Measurements from ENCODE around the gene SAG. TPM values are rescaled to one million over a fixed set of nuclear protein-coding genes. Genes with fewer than 3 reads are reported as not detected.

The SAG gene
- total and polyA plus RNA-seq, 2 experiments from 2014 or later, result not detected

DNA sequence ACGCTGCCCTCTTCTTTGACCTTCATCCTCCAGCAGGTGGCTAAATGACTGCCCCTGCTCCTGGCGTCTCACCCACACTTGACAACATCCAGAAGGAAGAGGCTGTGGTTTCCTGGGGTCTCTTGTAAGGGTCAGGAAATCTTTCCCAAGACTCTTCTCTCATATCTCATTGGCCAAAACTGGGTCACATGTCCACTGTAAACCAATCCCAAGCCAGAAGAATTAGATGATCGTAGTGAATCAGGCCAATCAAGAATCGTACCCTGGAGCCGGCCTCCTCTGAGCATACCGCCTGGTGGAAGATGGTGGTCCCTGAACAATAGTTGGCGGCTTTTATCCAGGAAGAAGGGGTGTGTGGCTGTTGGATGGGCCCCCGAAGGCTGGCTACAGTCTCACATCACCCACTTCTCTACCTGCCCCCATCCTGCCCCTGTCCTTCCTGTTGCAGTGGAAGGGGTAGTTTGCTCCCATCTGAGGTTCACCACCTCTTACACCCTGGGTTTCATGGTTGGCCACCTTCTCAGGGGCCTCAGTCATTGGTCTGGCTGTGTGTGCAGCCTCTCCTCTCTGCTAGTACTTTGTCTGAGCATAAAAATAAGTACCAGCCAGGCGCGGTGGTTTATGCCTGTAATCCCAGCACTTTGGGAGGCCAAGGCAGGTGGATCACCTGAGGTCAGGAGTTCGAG, 3.8 kb downstream of the SAG start (continued):
- TF ChIP-seq, protein P1, sequence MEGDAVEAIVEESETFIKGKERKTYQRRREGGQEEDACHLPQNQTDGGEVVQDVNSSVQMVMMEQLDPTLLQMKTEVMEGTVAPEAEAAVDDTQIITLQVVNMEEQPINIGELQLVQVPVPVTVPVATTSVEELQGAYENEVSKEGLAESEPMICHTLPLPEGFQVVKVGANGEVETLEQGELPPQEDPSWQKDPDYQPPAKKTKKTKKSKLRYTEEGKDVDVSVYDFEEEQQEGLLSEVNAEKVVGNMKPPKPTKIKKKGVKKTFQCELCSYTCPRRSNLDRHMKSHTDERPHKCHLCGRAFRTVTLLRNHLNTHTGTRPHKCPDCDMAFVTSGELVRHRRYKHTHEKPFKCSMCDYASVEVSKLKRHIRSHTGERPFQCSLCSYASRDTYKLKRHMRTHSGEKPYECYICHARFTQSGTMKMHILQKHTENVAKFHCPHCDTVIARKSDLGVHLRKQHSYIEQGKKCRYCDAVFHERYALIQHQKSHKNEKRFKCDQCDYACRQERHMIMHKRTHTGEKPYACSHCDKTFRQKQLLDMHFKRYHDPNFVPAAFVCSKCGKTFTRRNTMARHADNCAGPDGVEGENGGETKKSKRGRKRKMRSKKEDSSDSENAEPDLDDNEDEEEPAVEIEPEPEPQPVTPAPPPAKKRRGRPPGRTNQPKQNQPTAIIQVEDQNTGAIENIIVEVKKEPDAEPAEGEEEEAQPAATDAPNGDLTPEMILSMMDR (conservative IDR thresholded peaks at IDR 0.05; ENCODE audit: low read depth in 2 of 2), result no peak

DNA sequence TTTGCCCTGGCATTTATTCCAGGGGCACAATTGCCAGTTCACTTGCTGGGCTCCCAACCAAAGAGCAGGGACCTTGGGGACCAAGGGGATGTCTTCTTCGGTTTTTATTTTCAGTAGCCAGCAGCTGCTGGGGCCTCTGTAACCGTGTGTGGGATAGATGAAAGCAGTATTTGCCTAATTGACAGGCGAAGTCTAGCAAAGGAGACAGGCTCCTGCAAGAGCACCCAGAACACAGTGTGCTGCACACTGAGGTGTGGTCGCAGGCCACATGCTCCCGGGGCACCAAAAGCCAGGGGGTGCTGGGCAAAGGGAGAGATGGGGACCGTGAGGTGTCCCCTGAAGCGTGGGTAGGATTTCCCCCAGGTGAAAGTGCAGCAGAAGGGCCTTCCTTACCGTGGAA, 5.3 kb downstream of the SAG start:
- no peaks in the 10 kb centered on the region for H3K79me2 ChIP-seq (replicated peaks; ENCODE audit: insufficient read depth)
- H3K27ac ChIP-seq (ENCODE audit: low read depth), result no peak overlapping the region
- Mint-ChIP-seq H3K4me1 (no peaks in the 10 kb centered on the region), H3K27me3 (ENCODE audit: insufficient read depth, low read depth, poor library complexity) (no peaks in the 10 kb centered on the region), H3K27ac (no peak overlapping the region; the same call in 1 of the 2 replicates), H3K36me3 (ENCODE audit: low read depth) (no peaks in the 10 kb centered on the region), H3K4me3 (no peak overlapping the region), H3K9me3 (no peaks in the 10 kb centered on the region)
- H3K4me2 ChIP-seq, result no peak overlapping the region
- no peaks in the 10 kb centered on the region for H3K36me3 ChIP-seq (ENCODE audit: insufficient read depth)
- H2AFZ ChIP-seq, result 0 out of 2 replicates have a peak overlapping the region, but pooled peaks have one; percentile 32
- H3K27me3 ChIP-seq (ENCODE audit: insufficient read depth), result no peaks in the 10 kb centered on the region
- DNase-seq (ENCODE audit: low spot score) (no peak), ATAC-seq (no peak)
- H3K4me1 ChIP-seq (ENCODE audit: insufficient read depth), result no peaks in the 10 kb centered on the region
- no peak overlapping the region for H3K4me3 ChIP-seq
- H4K20me1 ChIP-seq (replicated peaks; ENCODE audit: insufficient read depth), result no peaks in the 10 kb centered on the region
- H3F3A ChIP-seq (replicated peaks; ENCODE audit: low read depth), result no peaks in the 10 kb centered on the region
- no peaks in the 10 kb centered on the region for H3K9me2 ChIP-seq (ENCODE audit: insufficient read depth)
- TF ChIP-seq, protein P1 (conservative IDR thresholded peaks at IDR 0.05; ENCODE audit: low read depth in 2 of 2), result no peak
- TF ChIP-seq, protein P2, sequence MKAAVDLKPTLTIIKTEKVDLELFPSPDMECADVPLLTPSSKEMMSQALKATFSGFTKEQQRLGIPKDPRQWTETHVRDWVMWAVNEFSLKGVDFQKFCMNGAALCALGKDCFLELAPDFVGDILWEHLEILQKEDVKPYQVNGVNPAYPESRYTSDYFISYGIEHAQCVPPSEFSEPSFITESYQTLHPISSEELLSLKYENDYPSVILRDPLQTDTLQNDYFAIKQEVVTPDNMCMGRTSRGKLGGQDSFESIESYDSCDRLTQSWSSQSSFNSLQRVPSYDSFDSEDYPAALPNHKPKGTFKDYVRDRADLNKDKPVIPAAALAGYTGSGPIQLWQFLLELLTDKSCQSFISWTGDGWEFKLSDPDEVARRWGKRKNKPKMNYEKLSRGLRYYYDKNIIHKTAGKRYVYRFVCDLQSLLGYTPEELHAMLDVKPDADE (IDR thresholded peaks at IDR 0.05), result no peak
- TF ChIP-seq NANOG (IDR thresholded peaks at IDR 0.05; ENCODE audit: borderline replicate concordance) (no peak), ZNF114 (CRISPR knock-in tag; IDR thresholded peaks at IDR 0.05) (no peak), EZH2phosphoT487 (IDR thresholded peaks at IDR 0.05; ENCODE audit: unreplicated experiment) (no peak), JUNB (IDR thresholded peaks at IDR 0.05; ENCODE audit: unreplicated experiment) (no peak), POLR2AphosphoS5 (IDR thresholded peaks at IDR 0.05; ENCODE audit: low read depth) (no peak)
- TF ChIP-seq, protein P3, sequence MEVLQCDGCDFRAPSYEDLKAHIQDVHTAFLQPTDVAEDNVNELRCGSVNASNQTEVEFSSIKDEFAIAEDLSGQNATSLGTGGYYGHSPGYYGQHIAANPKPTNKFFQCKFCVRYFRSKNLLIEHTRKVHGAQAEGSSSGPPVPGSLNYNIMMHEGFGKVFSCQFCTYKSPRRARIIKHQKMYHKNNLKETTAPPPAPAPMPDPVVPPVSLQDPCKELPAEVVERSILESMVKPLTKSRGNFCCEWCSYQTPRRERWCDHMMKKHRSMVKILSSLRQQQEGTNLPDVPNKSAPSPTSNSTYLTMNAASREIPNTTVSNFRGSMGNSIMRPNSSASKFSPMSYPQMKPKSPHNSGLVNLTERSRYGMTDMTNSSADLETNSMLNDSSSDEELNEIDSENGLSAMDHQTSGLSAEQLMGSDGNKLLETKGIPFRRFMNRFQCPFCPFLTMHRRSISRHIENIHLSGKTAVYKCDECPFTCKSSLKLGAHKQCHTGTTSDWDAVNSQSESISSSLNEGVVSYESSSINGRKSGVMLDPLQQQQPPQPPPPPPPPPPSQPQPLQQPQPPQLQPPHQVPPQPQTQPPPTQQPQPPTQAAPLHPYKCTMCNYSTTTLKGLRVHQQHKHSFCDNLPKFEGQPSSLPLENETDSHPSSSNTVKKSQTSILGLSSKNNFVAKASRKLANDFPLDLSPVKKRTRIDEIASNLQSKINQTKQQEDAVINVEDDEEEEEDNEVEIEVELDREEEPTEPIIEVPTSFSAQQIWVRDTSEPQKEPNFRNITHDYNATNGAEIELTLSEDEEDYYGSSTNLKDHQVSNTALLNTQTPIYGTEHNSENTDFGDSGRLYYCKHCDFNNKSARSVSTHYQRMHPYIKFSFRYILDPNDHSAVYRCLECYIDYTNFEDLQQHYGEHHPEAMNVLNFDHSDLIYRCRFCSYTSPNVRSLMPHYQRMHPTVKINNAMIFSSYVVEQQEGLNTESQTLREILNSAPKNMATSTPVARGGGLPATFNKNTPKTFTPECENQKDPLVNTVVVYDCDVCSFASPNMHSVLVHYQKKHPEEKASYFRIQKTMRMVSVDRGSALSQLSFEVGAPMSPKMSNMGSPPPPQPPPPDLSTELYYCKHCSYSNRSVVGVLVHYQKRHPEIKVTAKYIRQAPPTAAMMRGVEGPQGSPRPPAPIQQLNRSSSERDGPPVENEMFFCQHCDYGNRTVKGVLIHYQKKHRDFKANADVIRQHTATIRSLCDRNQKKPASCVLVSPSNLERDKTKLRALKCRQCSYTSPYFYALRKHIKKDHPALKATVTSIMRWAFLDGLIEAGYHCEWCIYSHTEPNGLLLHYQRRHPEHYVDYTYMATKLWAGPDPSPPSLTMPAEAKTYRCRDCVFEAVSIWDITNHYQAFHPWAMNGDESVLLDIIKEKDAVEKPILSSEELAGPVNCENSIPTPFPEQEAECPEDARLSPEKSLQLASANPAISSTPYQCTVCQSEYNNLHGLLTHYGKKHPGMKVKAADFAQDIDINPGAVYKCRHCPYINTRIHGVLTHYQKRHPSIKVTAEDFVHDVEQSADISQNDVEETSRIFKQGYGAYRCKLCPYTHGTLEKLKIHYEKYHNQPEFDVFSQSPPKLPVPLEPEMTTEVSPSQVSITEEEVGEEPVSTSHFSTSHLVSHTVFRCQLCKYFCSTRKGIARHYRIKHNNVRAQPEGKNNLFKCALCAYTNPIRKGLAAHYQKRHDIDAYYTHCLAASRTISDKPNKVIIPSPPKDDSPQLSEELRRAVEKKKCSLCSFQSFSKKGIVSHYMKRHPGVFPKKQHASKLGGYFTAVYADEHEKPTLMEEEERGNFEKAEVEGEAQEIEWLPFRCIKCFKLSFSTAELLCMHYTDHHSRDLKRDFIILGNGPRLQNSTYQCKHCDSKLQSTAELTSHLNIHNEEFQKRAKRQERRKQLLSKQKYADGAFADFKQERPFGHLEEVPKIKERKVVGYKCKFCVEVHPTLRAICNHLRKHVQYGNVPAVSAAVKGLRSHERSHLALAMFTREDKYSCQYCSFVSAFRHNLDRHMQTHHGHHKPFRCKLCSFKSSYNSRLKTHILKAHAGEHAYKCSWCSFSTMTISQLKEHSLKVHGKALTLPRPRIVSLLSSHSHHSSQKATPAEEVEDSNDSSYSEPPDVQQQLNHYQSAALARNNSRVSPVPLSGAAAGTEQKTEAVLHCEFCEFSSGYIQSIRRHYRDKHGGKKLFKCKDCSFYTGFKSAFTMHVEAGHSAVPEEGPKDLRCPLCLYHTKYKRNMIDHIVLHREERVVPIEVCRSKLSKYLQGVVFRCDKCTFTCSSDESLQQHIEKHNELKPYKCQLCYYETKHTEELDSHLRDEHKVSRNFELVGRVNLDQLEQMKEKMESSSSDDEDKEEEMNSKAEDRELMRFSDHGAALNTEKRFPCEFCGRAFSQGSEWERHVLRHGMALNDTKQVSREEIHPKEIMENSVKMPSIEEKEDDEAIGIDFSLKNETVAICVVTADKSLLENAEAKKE (CRISPR knock-in tag; IDR thresholded peaks at IDR 0.05), result no peak
- TF ChIP-seq, protein P4, sequence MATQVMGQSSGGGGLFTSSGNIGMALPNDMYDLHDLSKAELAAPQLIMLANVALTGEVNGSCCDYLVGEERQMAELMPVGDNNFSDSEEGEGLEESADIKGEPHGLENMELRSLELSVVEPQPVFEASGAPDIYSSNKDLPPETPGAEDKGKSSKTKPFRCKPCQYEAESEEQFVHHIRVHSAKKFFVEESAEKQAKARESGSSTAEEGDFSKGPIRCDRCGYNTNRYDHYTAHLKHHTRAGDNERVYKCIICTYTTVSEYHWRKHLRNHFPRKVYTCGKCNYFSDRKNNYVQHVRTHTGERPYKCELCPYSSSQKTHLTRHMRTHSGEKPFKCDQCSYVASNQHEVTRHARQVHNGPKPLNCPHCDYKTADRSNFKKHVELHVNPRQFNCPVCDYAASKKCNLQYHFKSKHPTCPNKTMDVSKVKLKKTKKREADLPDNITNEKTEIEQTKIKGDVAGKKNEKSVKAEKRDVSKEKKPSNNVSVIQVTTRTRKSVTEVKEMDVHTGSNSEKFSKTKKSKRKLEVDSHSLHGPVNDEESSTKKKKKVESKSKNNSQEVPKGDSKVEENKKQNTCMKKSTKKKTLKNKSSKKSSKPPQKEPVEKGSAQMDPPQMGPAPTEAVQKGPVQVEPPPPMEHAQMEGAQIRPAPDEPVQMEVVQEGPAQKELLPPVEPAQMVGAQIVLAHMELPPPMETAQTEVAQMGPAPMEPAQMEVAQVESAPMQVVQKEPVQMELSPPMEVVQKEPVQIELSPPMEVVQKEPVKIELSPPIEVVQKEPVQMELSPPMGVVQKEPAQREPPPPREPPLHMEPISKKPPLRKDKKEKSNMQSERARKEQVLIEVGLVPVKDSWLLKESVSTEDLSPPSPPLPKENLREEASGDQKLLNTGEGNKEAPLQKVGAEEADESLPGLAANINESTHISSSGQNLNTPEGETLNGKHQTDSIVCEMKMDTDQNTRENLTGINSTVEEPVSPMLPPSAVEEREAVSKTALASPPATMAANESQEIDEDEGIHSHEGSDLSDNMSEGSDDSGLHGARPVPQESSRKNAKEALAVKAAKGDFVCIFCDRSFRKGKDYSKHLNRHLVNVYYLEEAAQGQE (IDR thresholded peaks at IDR 0.05; ENCODE audit: unreplicated experiment), result no peak
